SU-DHL-6 (cell line): Measurements from ENCODE around the gene KRTAP19-8.

Experiments used
- H2AFZ ChIP-seq: fragments of 200-600 bp; sonication (generic); 2 replicates; pipeline ENCODE4 v1.6.1; 2014; ENCODE audit warnings: low read depth, mild to moderate bottlenecking, moderate library complexity, mixed read lengths, antibody characterized with exemption, low read length; ENCODE audit not compliant: severe bottlenecking
- H3F3A ChIP-seq: fragments of 200-600 bp; shearing (Covaris generic); 2 replicates; pipeline ENCODE4 v1.6.0; 2016; ENCODE audit warnings: antibody characterized with exemption, mild to moderate bottlenecking; ENCODE audit not compliant: insufficient read depth
- H3K27ac ChIP-seq: fragments of 200-600 bp; sonication (generic); 2 replicates; pipeline ENCODE4 v1.5.1; 2016; ENCODE audit warnings: low read depth, mild to moderate bottlenecking, low read length, moderate library complexity, mixed read lengths
- H3K27me3 ChIP-seq: fragments of 200-600 bp; sonication (generic), shearing (Covaris generic); 2 replicates; pipeline ENCODE4 v1.6.0; 2014; ENCODE audit warnings: mild to moderate bottlenecking, low read length
- H3K36me3 ChIP-seq: fragments of 200-600 bp; sonication (generic); 2 replicates; pipeline ENCODE4 v1.6.1; 2014; ENCODE audit warnings: mild to moderate bottlenecking, low read length, mixed read lengths
- H3K4me2 ChIP-seq: fragments of 300-600, 200-600 bp; shearing (Covaris generic), sonication (generic); 2 replicates; pipeline ENCODE4 v1.6.0; 2014; ENCODE audit warnings: low read length, low read depth, mild to moderate bottlenecking; ENCODE audit not compliant: poor library complexity, severe bottlenecking
- H3K4me3 ChIP-seq: fragments of 200-600 bp; sonication (generic); 2 replicates; pipeline ENCODE4 v1.5.1; 2014; ENCODE audit warnings: antibody characterized with exemption, low read length, mild to moderate bottlenecking, mixed read lengths; ENCODE audit not compliant: insufficient read depth, poor library complexity, severe bottlenecking
- H3K79me2 ChIP-seq: fragments of 200-600 bp; sonication (generic); 2 replicates; pipeline ENCODE4 v1.6.1; 2014; ENCODE audit warnings: mild to moderate bottlenecking, low read length, moderate library complexity; ENCODE audit not compliant: insufficient read depth
- H3K9ac ChIP-seq: fragments of 200-600 bp; sonication (generic); 2 replicates; pipeline ENCODE4 v1.7.0; 2014; ENCODE audit warnings: mild to moderate bottlenecking, low read length
- H3K9me2 ChIP-seq: fragments of 200-600 bp; sonication (generic); replicated peaks from 2 replicates; pipeline ENCODE4 v1.6.1; 2014; ENCODE audit warnings: low read length; ENCODE audit not compliant: insufficient read depth
- H3K9me3 ChIP-seq: fragments of 200-600 bp; sonication (generic); 2 replicates; pipeline ENCODE4 v1.6.1; 2014; ENCODE audit warnings: low read length, mixed read lengths; ENCODE audit not compliant: insufficient read depth
- H4K20me1 ChIP-seq: fragments of 200-600 bp; sonication (generic); 2 replicates; pipeline ENCODE4 v1.6.1; 2014; ENCODE audit warnings: low read depth, mild to moderate bottlenecking, antibody characterized with exemption, low read length, moderate library complexity, mixed read lengths
- CTCF ChIP-seq: fragments of 200-600 bp; sonication (generic); IDR thresholded peaks from one replicate; pipeline ENCODE4 v1.5.1; 2017; ENCODE audit warnings: antibody characterized with exemption, mild to moderate bottlenecking, low read length, moderate library complexity; ENCODE audit not compliant: insufficient read depth, poor library complexity, severe bottlenecking
- EZH2phosphoT487 ChIP-seq: fragments of 200-600 bp; sonication (generic), shearing (Covaris generic); conservative IDR thresholded peaks from 2 replicates; pipeline ENCODE4 v1.6.1; 2018; ENCODE audit warnings: mild to moderate bottlenecking, antibody characterized with exemption, low read length, moderate library complexity, mixed read lengths

Gene KRTAP19-8

GRCh38 chr21:31041295-31042079 lies 3.2 kb upstream of the KRTAP19-8 start:
- Histone ChIP-seq H3K4me3 (no peak overlapping the region), H3K9me2 (0 out of 2 replicates have a peak, but pooled peaks cover 5% of the 10 kb centered on the region), H3K27ac (no peak overlapping the region), H4K20me1 (no peaks in the 10 kb centered on the region), H2AFZ (no peak overlapping the region), H3F3A (no peaks in the 10 kb centered on the region), H3K79me2 (no peaks in the 10 kb centered on the region), H3K9ac (no peak overlapping the region), H3K4me2 (no peak overlapping the region), H3K9me3 (no peaks in the 10 kb centered on the region), H3K27me3 (0 out of 2 replicates have a peak, but pooled peaks cover 3% of the 10 kb centered on the region), H3K36me3 (no peaks in the 10 kb centered on the region)
- no peak for TF ChIP-seq EZH2phosphoT487
- TF ChIP-seq CTCF, result no peak

- no peak overlapping the region for H3K27ac ChIP-seq
- no peaks in the 10 kb centered on the region for H3F3A ChIP-seq
- H3K9me2 ChIP-seq, result 0 out of 2 replicates have a peak, but pooled peaks cover 6% of the 10 kb centered on the region
- no peak overlapping the region for H2AFZ ChIP-seq
- H4K20me1 ChIP-seq, result no peaks in the 10 kb centered on the region
- no peaks in the 10 kb centered on the region for H3K36me3 ChIP-seq
- H3K9me3 ChIP-seq, result no peaks in the 10 kb centered on the region
- no peaks in the 10 kb centered on the region for H3K79me2 ChIP-seq
- no peak overlapping the region for H3K4me2 ChIP-seq
- TF ChIP-seq CTCF, result no peak
- no peak for TF ChIP-seq EZH2phosphoT487
- no peak overlapping the region for H3K4me3 ChIP-seq
- H3K9ac ChIP-seq, result no peak overlapping the region
- H3K27me3 ChIP-seq, result 0 out of 2 replicates have a peak, but pooled peaks cover 8% of the 10 kb centered on the region
Measured at GRCh38 chr21:31034378-31034777, 3.9 kb downstream of the KRTAP19-8 start.

GRCh38 chr21:31030367-31031106 lies 7.7 kb downstream of the KRTAP19-8 start:
- H3K27ac ChIP-seq, result no peak overlapping the region
- no peaks in the 10 kb centered on the region for H3K36me3 ChIP-seq
- H3K4me3 ChIP-seq, result no peak overlapping the region
- H3F3A ChIP-seq, result no peaks in the 10 kb centered on the region
- H3K79me2 ChIP-seq, result no peaks in the 10 kb centered on the region
- no peaks in the 10 kb centered on the region for H3K9me2 ChIP-seq
- H4K20me1 ChIP-seq, result no peaks in the 10 kb centered on the region
- no peaks in the 10 kb centered on the region for H3K27me3 ChIP-seq
- no peak for TF ChIP-seq EZH2phosphoT487
- TF ChIP-seq CTCF, result no peak
- H3K4me2 ChIP-seq, result no peak overlapping the region
- no peak overlapping the region for H2AFZ ChIP-seq
- no peak overlapping the region for H3K9ac ChIP-seq
- no peaks in the 10 kb centered on the region for H3K9me3 ChIP-seq
